ENCODE results near the gene N4BP2L2.

The N4BP2L2 gene

GRCh38 chr13:32530841-32531253 lies 7.7 kb downstream of the N4BP2L2 start:
- Histone ChIP-seq H3K79me2 (ENCODE audit: insufficient read depth, low read depth) (peaks cover 34% of the 10 kb centered on the region), H3K9ac (no peak overlapping the region), H2AFZ (ENCODE audit: low read depth) (no peak overlapping the region), H3K4me1 (ENCODE audit: low read depth, poor library complexity, severe bottlenecking) (peaks cover 18% of the 10 kb centered on the region), H3K36me3 (ENCODE audit: insufficient read depth) (peaks cover 2% of the 10 kb centered on the region; the same call in 1 of the 2 replicates), H4K20me1 (ENCODE audit: insufficient read depth) (no peaks in the 10 kb centered on the region), H3K27me3 (ENCODE audit: insufficient read depth, low read depth) (no peaks in the 10 kb centered on the region), H3K4me2 (peak overlapping the region; percentile 42; the same call in 1 of the 2 replicates), H3K27ac (no peak overlapping the region; the same call in 1 of the 2 replicates), H3K4me3 (IDR thresholded peaks at IDR 0.05; ENCODE audit: insufficient read depth, low read depth, low read length) (no peak overlapping the region)
- no peak for TF ChIP-seq CTCF (conservative IDR thresholded peaks at IDR 0.05; ENCODE audit: low read depth, low read length)

- Histone ChIP-seq H4K20me1 (ENCODE audit: insufficient read depth) (no peaks in the 10 kb centered on the region), H3K27ac (no peak overlapping the region), H3K4me1 (ENCODE audit: low read depth, poor library complexity, severe bottlenecking) (peaks cover 18% of the 10 kb centered on the region), H3K27me3 (ENCODE audit: insufficient read depth, low read depth) (no peaks in the 10 kb centered on the region), H2AFZ (ENCODE audit: low read depth) (no peak overlapping the region), H3K79me2 (ENCODE audit: insufficient read depth, low read depth) (peaks cover 28% of the 10 kb centered on the region), H3K4me2 (no peak overlapping the region), H3K4me3 (IDR thresholded peaks at IDR 0.05; ENCODE audit: insufficient read depth, low read depth, low read length) (no peak overlapping the region), H3K9ac (no peak overlapping the region), H3K36me3 (ENCODE audit: insufficient read depth) (no peaks in the 10 kb centered on the region)
- no peak for TF ChIP-seq CTCF (conservative IDR thresholded peaks at IDR 0.05; ENCODE audit: low read depth, low read length)
Measured at GRCh38 chr13:32528358-32528757, 10.2 kb downstream of the N4BP2L2 start.

- Histone ChIP-seq H3K79me2 (ENCODE audit: insufficient read depth, low read depth) (peaks cover 28% of the 10 kb centered on the region), H3K9ac (no peak overlapping the region), H3K27ac (no peak overlapping the region), H3K36me3 (ENCODE audit: insufficient read depth) (no peaks in the 10 kb centered on the region), H3K4me3 (IDR thresholded peaks at IDR 0.05; ENCODE audit: insufficient read depth, low read depth, low read length) (no peak overlapping the region), H3K4me2 (no peak overlapping the region), H4K20me1 (ENCODE audit: insufficient read depth) (no peaks in the 10 kb centered on the region), H2AFZ (ENCODE audit: low read depth) (no peak overlapping the region), H3K27me3 (ENCODE audit: insufficient read depth, low read depth) (no peaks in the 10 kb centered on the region), H3K4me1 (ENCODE audit: low read depth, poor library complexity, severe bottlenecking) (peaks cover 18% of the 10 kb centered on the region)
- TF ChIP-seq CTCF (conservative IDR thresholded peaks at IDR 0.05; ENCODE audit: low read depth, low read length), result no peak
Measured at GRCh38 chr13:32527151-32527550, 11.4 kb downstream of the N4BP2L2 start.

GRCh38 chr13:32525766-32526165 lies 12.8 kb downstream of the N4BP2L2 start:
- H3K27me3 ChIP-seq (ENCODE audit: insufficient read depth, low read depth), result no peaks in the 10 kb centered on the region
- H3K79me2 ChIP-seq (ENCODE audit: insufficient read depth, low read depth), result peaks cover 27% of the 10 kb centered on the region
- H4K20me1 ChIP-seq (ENCODE audit: insufficient read depth), result no peaks in the 10 kb centered on the region
- no peak for TF ChIP-seq CTCF (conservative IDR thresholded peaks at IDR 0.05; ENCODE audit: low read depth, low read length)
- no peaks in the 10 kb centered on the region for H3K36me3 ChIP-seq (ENCODE audit: insufficient read depth)
- no peak overlapping the region for H3K27ac ChIP-seq
- no peak overlapping the region for H2AFZ ChIP-seq (ENCODE audit: low read depth)
- H3K4me1 ChIP-seq (ENCODE audit: low read depth, poor library complexity, severe bottlenecking), result peaks cover 9% of the 10 kb centered on the region
- no peak overlapping the region for H3K4me3 ChIP-seq (IDR thresholded peaks at IDR 0.05; ENCODE audit: insufficient read depth, low read depth, low read length)
- no peak overlapping the region for H3K9ac ChIP-seq
- no peak overlapping the region for H3K4me2 ChIP-seq

All from KMS-11 (cell line).